ENCODE measurements around the gene CASD1. TPM values are rescaled to one million over a fixed set of nuclear protein-coding genes. Genes with fewer than 3 reads are reported as not detected.

CASD1 gene
- total RNA-seq, 1 donor from 2014 or later = 19.2 TPM

DNA sequence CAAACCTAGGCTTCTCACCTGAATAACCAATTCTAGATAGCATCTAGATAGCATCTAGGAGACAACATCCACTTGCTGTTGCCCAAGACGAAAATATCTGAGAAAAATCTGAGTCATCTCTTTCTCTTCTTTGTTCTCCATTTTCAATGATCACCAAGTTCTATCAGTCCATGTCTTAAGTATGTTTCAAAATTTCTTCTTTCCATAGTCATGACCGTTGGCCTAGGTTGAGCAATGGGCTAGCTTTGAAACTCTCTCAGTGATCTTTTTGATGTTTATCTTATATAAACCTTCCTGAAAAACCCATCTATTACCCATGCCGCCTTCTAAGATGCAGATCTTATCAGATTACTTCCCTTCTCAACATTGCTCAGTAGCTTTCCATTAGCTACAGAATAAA lies 23.4 kb upstream of the CASD1 start:
- Histone ChIP-seq H3K9me3 (replicated peaks) (no peaks in the 10 kb centered on the region), H3K27me3 (ENCODE audit: low read depth) (peaks cover 13% of the 10 kb centered on the region), H3K36me3 (no peaks in the 10 kb centered on the region), H3K4me3 (no peak overlapping the region), H3K27ac (replicated peaks) (no peak overlapping the region), H3K4me1 (peaks cover 5% of the 10 kb centered on the region)
- DNase-seq = no peak
- TF ChIP-seq, protein P1, sequence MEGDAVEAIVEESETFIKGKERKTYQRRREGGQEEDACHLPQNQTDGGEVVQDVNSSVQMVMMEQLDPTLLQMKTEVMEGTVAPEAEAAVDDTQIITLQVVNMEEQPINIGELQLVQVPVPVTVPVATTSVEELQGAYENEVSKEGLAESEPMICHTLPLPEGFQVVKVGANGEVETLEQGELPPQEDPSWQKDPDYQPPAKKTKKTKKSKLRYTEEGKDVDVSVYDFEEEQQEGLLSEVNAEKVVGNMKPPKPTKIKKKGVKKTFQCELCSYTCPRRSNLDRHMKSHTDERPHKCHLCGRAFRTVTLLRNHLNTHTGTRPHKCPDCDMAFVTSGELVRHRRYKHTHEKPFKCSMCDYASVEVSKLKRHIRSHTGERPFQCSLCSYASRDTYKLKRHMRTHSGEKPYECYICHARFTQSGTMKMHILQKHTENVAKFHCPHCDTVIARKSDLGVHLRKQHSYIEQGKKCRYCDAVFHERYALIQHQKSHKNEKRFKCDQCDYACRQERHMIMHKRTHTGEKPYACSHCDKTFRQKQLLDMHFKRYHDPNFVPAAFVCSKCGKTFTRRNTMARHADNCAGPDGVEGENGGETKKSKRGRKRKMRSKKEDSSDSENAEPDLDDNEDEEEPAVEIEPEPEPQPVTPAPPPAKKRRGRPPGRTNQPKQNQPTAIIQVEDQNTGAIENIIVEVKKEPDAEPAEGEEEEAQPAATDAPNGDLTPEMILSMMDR (IDR thresholded peaks at IDR 0.05; ENCODE audit: borderline replicate concordance) = no peak
- intact Hi-C loops (cut with micrococcal nuclease) = no loop called here

DNA sequence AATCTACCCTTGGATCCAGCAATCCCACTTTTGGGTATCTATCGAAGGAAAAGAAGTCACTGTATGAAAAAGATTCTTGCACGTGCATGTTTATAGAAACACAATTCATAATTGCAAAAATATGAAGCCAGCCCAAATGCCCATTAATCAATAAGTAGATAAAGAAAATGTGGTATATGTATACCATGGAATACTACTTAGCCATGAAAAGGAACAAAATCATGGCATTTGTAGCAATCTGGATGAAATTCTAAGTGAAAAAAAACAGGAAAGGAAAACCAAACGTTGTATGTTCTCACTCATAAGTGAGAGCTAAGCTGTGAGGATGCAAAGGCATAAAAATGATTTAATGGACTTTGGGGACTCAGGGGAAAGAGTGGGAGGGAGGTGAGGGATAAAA lies 18.2 kb upstream of the CASD1 start:
- Histone ChIP-seq H3K27me3 (ENCODE audit: low read depth) (peaks cover 13% of the 10 kb centered on the region), H3K36me3 (no peaks in the 10 kb centered on the region), H3K4me1 (no peaks in the 10 kb centered on the region), H3K9me3 (replicated peaks) (no peaks in the 10 kb centered on the region), H3K4me3 (no peak overlapping the region), H3K27ac (replicated peaks) (no peak overlapping the region)
- TF ChIP-seq, protein P1 (IDR thresholded peaks at IDR 0.05; ENCODE audit: borderline replicate concordance) = no peak
- intact Hi-C loops (cut with micrococcal nuclease) = no loop called here
- DNase-seq = no peak

DNA sequence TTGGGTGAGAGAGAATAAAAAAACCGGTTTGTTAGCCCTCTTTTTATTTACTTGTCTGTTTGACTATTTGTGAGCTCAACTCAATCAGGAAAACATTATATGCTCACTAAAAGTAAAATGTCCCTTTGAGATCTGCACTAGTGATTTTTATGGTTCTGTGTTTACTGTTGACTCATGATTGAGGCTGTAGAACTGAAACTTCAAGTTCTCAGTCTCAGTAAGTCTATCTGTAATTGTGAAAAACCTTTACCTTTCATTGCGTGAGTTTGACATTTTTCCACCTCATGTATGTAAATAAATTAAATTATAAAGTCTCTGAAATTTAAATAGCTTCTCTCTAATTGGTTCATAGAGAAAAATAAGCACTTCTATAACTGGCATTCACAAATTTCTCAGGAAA lies 17.0 kb upstream of the CASD1 start:
- no peaks in the 10 kb centered on the region for H3K4me1 ChIP-seq
- no peak for DNase-seq
- H3K27ac ChIP-seq (replicated peaks) = no peak overlapping the region
- TF ChIP-seq, protein P1 (IDR thresholded peaks at IDR 0.05; ENCODE audit: borderline replicate concordance) = no peak
- H3K4me3 ChIP-seq = no peak overlapping the region
- peaks cover 11% of the 10 kb centered on the region for H3K9me3 ChIP-seq (replicated peaks)
- no peaks in the 10 kb centered on the region for H3K36me3 ChIP-seq
- peaks cover 12% of the 10 kb centered on the region for H3K27me3 ChIP-seq (ENCODE audit: low read depth)
- intact Hi-C loops (cut with micrococcal nuclease) = no loop called here

DNA sequence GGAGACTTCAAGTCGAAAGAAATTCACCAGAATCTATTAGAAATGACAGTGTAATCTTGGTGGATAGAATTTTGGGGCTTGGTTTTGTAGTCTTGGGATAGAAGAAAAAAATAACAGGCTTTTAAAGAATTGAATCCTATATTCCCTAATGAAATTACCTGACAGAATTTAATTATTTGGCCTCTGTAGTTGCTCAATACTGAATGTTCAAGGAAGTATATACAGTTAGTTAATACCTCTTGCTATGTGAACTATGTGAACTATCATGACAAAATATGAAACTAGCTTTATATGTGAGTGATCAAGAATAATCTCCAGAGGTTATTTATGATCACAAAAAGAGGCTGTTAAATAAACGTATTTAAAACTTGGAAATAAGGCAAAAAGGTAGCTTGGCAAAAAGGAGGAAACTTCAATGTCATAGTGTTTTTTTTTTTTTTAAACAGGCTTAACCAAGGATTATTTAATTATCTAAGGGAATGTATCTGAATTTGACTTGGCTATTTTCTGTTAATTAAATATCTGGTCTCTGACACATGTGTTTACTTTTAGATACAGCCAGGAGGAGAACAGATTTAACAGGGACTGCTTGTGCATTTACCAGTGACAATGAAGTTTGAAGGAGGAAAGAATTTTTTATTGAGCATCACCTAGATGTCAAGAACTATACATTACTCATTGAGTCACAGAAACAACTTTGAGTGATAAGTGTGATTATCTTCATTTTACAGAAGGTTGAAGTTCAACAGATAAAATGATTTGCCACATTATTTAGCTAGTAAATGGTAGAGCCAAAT lies 11.5 kb upstream of the CASD1 start:
- Histone ChIP-seq H3K4me3 (no peak overlapping the region), H3K27ac (replicated peaks) (no peak overlapping the region), H3K9me3 (replicated peaks) (peaks cover 16% of the 10 kb centered on the region), H3K27me3 (ENCODE audit: low read depth) (no peaks in the 10 kb centered on the region), H3K36me3 (no peaks in the 10 kb centered on the region), H3K4me1 (no peaks in the 10 kb centered on the region)
- intact Hi-C loops (cut with micrococcal nuclease) = no loop called here
- no peak for DNase-seq
- TF ChIP-seq, protein P1 (IDR thresholded peaks at IDR 0.05; ENCODE audit: borderline replicate concordance) = no peak

DNA sequence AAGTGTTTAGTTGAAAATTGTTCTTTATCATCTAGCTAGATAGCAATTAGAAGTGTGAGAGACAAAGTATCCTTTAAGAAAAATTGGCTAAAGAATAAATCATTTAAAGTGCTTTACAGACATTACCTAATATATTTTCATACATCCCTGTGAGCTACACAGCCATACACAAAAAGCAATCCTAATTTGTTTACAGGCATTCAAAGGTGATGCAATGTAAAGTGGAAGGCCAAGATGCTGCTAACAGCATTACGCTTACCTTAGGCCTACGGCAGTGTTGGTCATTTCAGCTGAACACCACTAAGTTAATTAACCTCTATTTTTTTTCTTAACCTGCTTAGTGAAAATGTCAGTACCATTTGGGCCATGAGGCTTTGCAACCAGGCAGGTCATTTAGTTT lies 10.7 kb upstream of the CASD1 start:
- no peak overlapping the region for H3K4me3 ChIP-seq
- H3K4me1 ChIP-seq = no peaks in the 10 kb centered on the region
- H3K27ac ChIP-seq (replicated peaks) = no peak overlapping the region
- no peak for DNase-seq
- intact Hi-C loops (cut with micrococcal nuclease) = no loop called here
- H3K36me3 ChIP-seq = no peaks in the 10 kb centered on the region
- H3K9me3 ChIP-seq (replicated peaks) = peaks cover 16% of the 10 kb centered on the region
- TF ChIP-seq, protein P1 (IDR thresholded peaks at IDR 0.05; ENCODE audit: borderline replicate concordance) = no peak
- peaks cover 4% of the 10 kb centered on the region for H3K27me3 ChIP-seq (ENCODE audit: low read depth)
